Fibroblast of mammary gland (primary cell): ENCODE results near the gene SEMA3E.

Experiments
- DNase-seq: peaks from one replicate; pipeline ENCODE4 v3.0.0-alpha.2; 2010; ENCODE audit warnings: low read depth
- H3K4me3 ChIP-seq: 2 replicates; pipeline ENCODE4 v1.5.1; 2011; ENCODE audit warnings: low read depth, mild to moderate bottlenecking, low read length, moderate library complexity; ENCODE audit not compliant: control insufficient read depth
- TF ChIP-seq, protein P1 (sequence below): conservative IDR thresholded peaks from 2 replicates; pipeline ENCODE4 v1.5.1; 2011; ENCODE audit warnings: low read depth, low read length, inconsistent platforms; ENCODE audit not compliant: control insufficient read depth, insufficient read depth

SEMA3E gene

DNA sequence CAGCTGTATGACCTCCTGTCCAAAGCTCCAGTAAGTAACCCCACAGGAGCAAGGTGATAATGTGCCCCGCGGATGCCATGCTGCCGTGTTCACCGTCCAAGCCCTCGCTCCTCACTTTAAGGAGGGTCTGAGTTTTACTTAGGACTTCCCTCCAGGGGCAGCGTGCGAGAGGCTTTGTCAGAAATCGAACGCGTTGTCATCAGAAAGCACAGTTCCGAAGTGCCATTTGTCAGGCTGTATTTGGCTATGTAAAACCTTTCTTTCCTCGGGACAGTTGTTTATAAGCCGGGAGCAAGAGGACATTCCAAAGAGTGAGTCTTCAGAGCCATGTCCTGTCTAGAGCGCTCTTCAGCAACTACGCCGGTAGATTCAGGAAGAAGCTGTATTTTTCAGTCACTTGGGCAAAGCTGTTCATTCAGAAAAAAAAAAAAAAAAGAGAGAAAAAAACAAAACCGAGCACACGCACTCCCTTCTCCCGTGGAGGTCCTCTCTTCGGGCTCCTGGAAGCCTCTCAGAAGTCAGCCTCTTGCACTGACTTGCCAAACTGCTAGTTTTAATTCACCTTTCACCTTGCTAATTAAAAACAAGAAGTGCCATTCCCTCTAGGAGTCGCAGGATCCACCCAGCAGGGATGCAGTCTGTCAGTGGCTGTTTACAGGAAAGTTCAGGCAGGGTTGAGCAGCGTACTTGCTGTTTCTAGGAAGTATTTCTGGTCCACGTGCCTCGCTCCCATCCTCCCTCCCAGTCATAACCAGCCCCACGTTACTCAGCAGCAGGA lies at the start of gene SEMA3E:
TSS of gene SEMA3E (minus strand) at position 676 of the 778 bp plus-strand sequence.
- TF ChIP-seq, protein P1, sequence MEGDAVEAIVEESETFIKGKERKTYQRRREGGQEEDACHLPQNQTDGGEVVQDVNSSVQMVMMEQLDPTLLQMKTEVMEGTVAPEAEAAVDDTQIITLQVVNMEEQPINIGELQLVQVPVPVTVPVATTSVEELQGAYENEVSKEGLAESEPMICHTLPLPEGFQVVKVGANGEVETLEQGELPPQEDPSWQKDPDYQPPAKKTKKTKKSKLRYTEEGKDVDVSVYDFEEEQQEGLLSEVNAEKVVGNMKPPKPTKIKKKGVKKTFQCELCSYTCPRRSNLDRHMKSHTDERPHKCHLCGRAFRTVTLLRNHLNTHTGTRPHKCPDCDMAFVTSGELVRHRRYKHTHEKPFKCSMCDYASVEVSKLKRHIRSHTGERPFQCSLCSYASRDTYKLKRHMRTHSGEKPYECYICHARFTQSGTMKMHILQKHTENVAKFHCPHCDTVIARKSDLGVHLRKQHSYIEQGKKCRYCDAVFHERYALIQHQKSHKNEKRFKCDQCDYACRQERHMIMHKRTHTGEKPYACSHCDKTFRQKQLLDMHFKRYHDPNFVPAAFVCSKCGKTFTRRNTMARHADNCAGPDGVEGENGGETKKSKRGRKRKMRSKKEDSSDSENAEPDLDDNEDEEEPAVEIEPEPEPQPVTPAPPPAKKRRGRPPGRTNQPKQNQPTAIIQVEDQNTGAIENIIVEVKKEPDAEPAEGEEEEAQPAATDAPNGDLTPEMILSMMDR, result no peak
- peak within 1 kb of the TSS; percentile 26 for H3K4me3 ChIP-seq
- DNase-seq, result peak; percentile 34

DNA sequence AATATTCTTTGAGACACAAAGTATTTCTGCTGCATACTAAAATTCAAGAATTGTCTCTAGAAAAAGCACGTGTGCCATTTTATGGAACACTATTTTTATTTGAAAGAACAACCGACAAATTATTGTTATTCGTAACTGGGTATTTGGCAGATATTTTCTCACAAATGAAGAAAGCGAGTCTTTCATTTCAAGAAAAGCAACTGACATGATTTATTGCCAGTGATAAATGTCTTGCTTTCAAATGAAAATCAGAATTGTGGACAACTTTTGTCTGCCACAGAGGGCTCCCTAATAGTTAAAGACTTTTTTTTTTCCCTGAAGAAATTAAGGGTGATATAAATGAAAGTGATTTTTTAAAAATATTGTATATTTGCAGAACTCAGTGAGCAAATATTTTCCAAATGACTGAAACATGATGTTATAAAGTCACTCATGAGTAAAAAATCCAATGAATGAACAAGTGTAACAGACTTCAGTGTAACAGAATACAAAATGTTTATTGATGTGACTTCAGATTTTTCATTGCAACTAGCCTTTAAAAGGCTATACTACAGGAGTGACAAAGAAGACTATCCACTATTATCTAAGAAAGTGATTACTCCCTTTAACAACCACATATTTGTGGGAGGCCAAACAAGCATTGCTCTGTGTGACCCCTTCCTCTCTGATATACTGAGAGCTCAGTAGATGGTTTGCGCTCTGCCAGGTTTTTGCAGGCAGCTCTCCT lies 49.0 kb upstream of the SEMA3E start:
- no peak for DNase-seq
- no peak overlapping the region for H3K4me3 ChIP-seq
- TF ChIP-seq, protein P1, result no peak

DNA sequence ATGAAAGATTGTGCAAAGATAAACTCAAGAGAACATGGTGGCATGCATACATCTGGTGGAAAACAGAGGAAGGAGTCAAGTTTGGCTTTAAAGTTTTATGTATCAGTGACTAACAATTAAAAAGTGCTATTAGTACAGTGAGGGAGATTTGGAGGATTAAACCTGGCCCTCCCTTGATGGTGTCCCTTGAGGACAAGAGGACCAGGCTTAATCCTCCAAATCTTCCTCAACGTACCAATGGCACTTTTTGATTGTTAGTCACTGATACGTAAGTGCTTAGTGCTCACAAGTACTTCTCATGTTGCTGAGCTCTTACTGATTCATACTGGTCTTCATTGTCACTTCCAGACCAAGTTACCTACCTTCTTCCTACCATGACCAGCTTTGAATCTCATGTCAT lies 47.2 kb upstream of the SEMA3E start:
- TF ChIP-seq, protein P1, result no peak
- no peak for DNase-seq
- no peak overlapping the region for H3K4me3 ChIP-seq

DNA sequence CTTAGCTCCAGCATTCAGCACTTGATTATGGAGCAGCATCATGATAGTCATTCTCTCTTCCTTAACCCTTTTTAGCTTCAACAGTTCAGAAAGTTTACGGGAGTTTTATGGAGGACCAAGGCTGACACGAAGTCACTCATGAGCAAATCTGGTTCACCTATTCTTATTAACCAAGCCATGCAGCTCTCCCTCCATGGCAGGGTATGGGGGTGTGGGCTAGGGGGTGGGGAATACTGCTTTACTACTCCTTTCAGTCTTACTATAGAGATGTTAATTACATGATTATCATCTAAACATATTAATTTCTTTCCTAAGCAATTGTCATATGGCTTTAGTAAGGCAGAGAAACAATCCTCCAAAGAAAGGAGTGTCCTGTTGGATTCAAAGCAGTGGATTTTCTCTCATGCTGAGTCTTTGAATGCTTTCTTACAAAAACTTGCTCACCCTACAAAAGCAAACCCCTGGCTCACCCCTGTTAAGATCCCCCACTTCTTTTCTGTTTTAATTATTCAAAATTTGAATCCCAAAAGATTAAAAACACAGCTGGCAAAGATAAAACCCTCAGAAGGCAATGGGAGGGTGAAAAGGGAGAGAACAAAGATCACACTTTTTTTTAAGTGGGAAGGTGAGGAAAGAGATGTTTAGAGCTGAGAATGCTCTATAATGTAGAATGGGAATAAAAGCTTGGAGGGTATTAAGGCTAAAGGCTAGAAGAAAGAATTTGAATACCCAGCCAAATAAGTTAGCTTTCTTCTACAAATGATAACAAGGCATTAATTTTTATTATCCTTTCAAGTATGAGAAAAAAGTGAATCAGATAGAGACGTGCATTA lies 46.4 kb upstream of the SEMA3E start:
- DNase-seq, result no peak
- H3K4me3 ChIP-seq, result no peak overlapping the region
- TF ChIP-seq, protein P1, result no peak

DNA sequence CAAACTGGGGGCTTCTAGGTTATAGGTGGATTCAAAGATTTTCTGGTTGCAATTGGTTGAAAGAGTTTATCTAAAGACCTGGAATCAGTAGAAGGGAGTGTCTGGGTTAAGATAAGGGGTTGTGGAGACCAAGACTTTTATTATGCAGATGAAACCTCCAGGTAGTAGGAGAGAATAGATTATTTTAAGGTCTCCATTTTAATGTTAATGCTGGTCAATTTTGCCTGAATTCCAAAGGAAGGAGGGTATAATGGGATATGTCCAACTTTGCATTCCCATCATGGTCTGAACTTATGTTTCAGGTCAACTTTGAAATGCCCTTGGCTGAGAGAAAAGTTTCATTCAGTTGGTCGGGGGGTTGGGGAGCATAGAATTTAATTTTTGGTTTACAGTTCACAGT lies 44.3 kb upstream of the SEMA3E start:
- no peak for DNase-seq
- TF ChIP-seq, protein P1, result no peak
- H3K4me3 ChIP-seq, result no peak overlapping the region

DNA sequence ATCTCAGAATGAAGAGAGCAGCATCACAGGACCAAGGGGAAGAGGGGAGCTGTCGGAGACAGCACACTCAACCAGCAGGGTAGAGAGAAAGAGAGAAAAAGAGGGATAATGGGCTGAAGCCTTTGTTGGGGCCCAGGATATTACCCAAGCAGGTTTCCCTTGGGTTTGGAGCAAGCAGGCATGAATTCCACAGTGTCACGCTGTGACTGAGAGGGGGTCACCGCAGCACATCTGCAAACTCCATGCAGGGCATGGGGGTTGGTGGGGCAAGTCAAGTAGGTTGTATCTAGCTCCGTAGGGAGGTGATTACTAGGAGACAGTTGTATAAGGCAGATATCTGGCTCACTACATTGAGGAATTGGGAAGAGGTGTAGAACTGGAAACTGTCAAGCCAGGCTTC lies 42.2 kb upstream of the SEMA3E start:
- no peak overlapping the region for H3K4me3 ChIP-seq
- TF ChIP-seq, protein P1, result no peak
- no peak for DNase-seq
